Lung (tissue), 12 donors: ENCODE measurements around the gene TFCP2. TPM values are rescaled to one million over a fixed set of nuclear protein-coding genes. Genes with fewer than 3 reads are reported as not detected.

Experiments used
- ATAC-seq: fragments of 200-7000 bp; cut with Tn5 transposase; one replicate; pipeline ENCODE4 v1.9.1; 2020; ENCODE audit warnings: moderate number of reproducible peaks; ENCODE audit not compliant: insufficient read depth, low FRiP score
- DNase-seq, 3 donors: peaks; one replicate each; pipeline ENCODE4 v3.0.0-alpha.2; 2013 to 2017
- H3K27ac ChIP-seq, 2 donors: one replicate each; pipeline ENCODE4 v1.5.1; 2013; ENCODE audit warnings: mild to moderate bottlenecking in 2 of 2, moderate library complexity in 2 of 2, control low read depth in 1 of 2, inconsistent platforms in 1 of 2, low read depth in 1 of 2, low read length in 1 of 2
- H3K27me3 ChIP-seq, 3 donors: one replicate each; pipeline ENCODE4 v1.5.1; 2013; ENCODE audit warnings: low read length in 2 of 3; ENCODE audit not compliant: control insufficient read depth in 3 of 3, insufficient read depth in 3 of 3
- H3K36me3 ChIP-seq, 4 donors: one replicate each; pipeline ENCODE4 v1.5.1; 2013; ENCODE audit warnings: low read length in 4 of 4, mild to moderate bottlenecking in 1 of 4, moderate library complexity in 1 of 4; ENCODE audit not compliant: control insufficient read depth in 4 of 4, insufficient read depth in 4 of 4
- H3K4me1 ChIP-seq, 5 donors: one replicate each; pipeline ENCODE4 v1.5.1; 2013; ENCODE audit warnings: low read length in 5 of 5, mild to moderate bottlenecking in 2 of 5, moderate library complexity in 1 of 5; ENCODE audit not compliant: control insufficient read depth in 5 of 5, insufficient read depth in 5 of 5
- H3K4me3 ChIP-seq: one replicate; pipeline ENCODE4 v1.5.1; 2013; ENCODE audit warnings: mild to moderate bottlenecking, control low read depth, moderate library complexity
- H3K9ac ChIP-seq, 2 donors: one replicate each; pipeline ENCODE4 v1.5.1; 2013; ENCODE audit warnings: low read length in 2 of 2, control low read depth in 1 of 2; ENCODE audit not compliant: insufficient read depth in 1 of 2
- H3K9me3 ChIP-seq, 4 donors: one replicate each; pipeline ENCODE4 v1.5.1; 2013; ENCODE audit warnings: low read length in 3 of 4, mild to moderate bottlenecking in 1 of 4, moderate library complexity in 1 of 4; ENCODE audit not compliant: control insufficient read depth in 4 of 4, insufficient read depth in 3 of 4
- CTCF ChIP-seq: IDR thresholded peaks from 2 replicates; pipeline ENCODE4 v1.5.1; 2012; ENCODE audit warnings: mild to moderate bottlenecking; ENCODE audit errors: control extremely low read depth, extremely low read depth
- WGBS, 2 donors: extraction: QIAGEN DNeasy Blood & Tissue Kit; methylation state at CpG; one replicate each; pipeline ENCODE4 v1.1.7; 2013; 5-methylcytosine and 5-hydroxymethylcytosine counted together
- polyA plus RNA-seq, 2 donors: library from polyadenylated mRNA; stranded (reverse); fragments of 200-250 nt; gene quantifications; one replicate each; pipeline ENCODE4 v1.2.1, GENCODE V29; 2013
- total RNA-seq, 2 donors: library from RNA; depleted of rRNA in 1 of 2; stranded (reverse); fragments of >200 nt in 1 of 2; gene quantifications; one replicate each; pipeline ENCODE4 v1.2.1, GENCODE V29; 2014 to 2021
- donor health status: control.
- donor health status: control.
- donor health status: Bipolar disorder and iron deficiency.
- donor health status: healthy.
- donor health status: DM: yes; HTN: yes; CAD: no.

TFCP2 gene
- total and polyA plus RNA-seq, 4 donors, result 9.6 to 27.5 (median 19.0) TPM

GRCh38 chr12:51195841-51196240, 22.9 kb upstream of the TFCP2 start:
- H3K27me3 ChIP-seq, result no peaks in the 10 kb centered on the region
- no peak overlapping the region for H3K9ac ChIP-seq
- DNase-seq (no peak), ATAC-seq (no peak)
- no peak for TF ChIP-seq CTCF
- no peaks in the 10 kb centered on the region for H3K9me3 ChIP-seq
- H3K36me3 ChIP-seq, result peaks cover 0 to 18% (median 3%) of the 10 kb centered on the region in 4 donors
- no peak overlapping the region for H3K4me3 ChIP-seq
- WGBS, 2 donors, result 94 to 97% methylated on average over 7 of the region's 7 CpGs
- H3K4me1 ChIP-seq, result peaks cover 0 to 4% (median 0%) of the 10 kb centered on the region in 5 donors
- H3K27ac ChIP-seq, result no peak overlapping the region

- TF ChIP-seq CTCF, result no peak
- no peaks in the 10 kb centered on the region for H3K27me3 ChIP-seq
- H3K4me3 ChIP-seq, result no peak overlapping the region
- DNase-seq (no peak), ATAC-seq (no peak)
- H3K4me1 ChIP-seq, result no peaks in the 10 kb centered on the region
- H3K36me3 ChIP-seq, result peaks cover under 1 to 25% (median 4%) of the 10 kb centered on the region in 4 donors
- WGBS, 2 donors, result 93 to 94% methylated on average over 5 of the region's 5 CpGs
- no peaks in the 10 kb centered on the region for H3K9me3 ChIP-seq
- H3K27ac ChIP-seq, result no peak overlapping the region
- no peak overlapping the region for H3K9ac ChIP-seq
Measured at GRCh38 chr12:51192284-51192671, 19.3 kb upstream of the TFCP2 start.

GRCh38 chr12:51191516-51192283, 18.8 kb upstream of the TFCP2 start:
- peaks cover 0 to 23% (median 4%) of the 10 kb centered on the region in 4 donors for H3K36me3 ChIP-seq
- H3K4me3 ChIP-seq, result no peak overlapping the region
- no peaks in the 10 kb centered on the region for H3K27me3 ChIP-seq
- no peaks in the 10 kb centered on the region for H3K4me1 ChIP-seq
- TF ChIP-seq CTCF, result no peak
- H3K9me3 ChIP-seq, result no peaks in the 10 kb centered on the region
- WGBS, 2 donors, result 84 to 95% methylated on average over 12 of the region's 12 CpGs
- ATAC-seq (no peak), DNase-seq (peak in 1 of 3 donors; percentile 9)
- H3K27ac ChIP-seq, result no peak overlapping the region
- no peak overlapping the region for H3K9ac ChIP-seq
